Endodermal cell (in vitro differentiated cells): ENCODE data around the gene LRBA. TPM values are rescaled to one million over a fixed set of nuclear protein-coding genes. Genes with fewer than 3 reads are reported as not detected.
A peak's percentile ranks its signal among the peaks of the same experiment; 100 is the strongest.

Experiments used
- DNase-seq: peaks from one replicate; pipeline ENCODE4 v3.0.0-alpha.2; 2017
- H3K27ac ChIP-seq: 2 replicates; pipeline ENCODE4 v1.5.1; 2013; ENCODE audit warnings: mild to moderate bottlenecking, low read depth, low read length, moderate library complexity
- H3K27me3 ChIP-seq: 2 replicates; pipeline ENCODE4 v1.6.1; 2013; ENCODE audit warnings: mild to moderate bottlenecking, low read length, moderate library complexity; ENCODE audit not compliant: insufficient read depth, control insufficient read depth, poor library complexity, severe bottlenecking
- H3K36me3 ChIP-seq: 2 replicates; pipeline ENCODE4 v1.7.0; 2013; ENCODE audit warnings: mild to moderate bottlenecking, low read length, moderate library complexity; ENCODE audit not compliant: control insufficient read depth, insufficient read depth
- H3K4me1 ChIP-seq: one replicate; pipeline ENCODE4 v1.7.0; 2013; ENCODE audit warnings: low read length; ENCODE audit not compliant: control insufficient read depth, insufficient read depth
- H3K4me3 ChIP-seq: 2 replicates; pipeline ENCODE4 v1.5.1; 2013; ENCODE audit warnings: mild to moderate bottlenecking, low read length, moderate library complexity
- H3K9ac ChIP-seq: 2 replicates; pipeline ENCODE4 v1.6.1; 2013; ENCODE audit warnings: mild to moderate bottlenecking, low read length, moderate library complexity; ENCODE audit not compliant: poor library complexity, severe bottlenecking; ENCODE audit errors: extremely low read depth
- H3K9me3 ChIP-seq: 2 replicates; pipeline ENCODE4 v1.6.1; 2013; ENCODE audit warnings: mild to moderate bottlenecking, low read length, moderate library complexity; ENCODE audit not compliant: control insufficient read depth
- H3K27ac Mint-ChIP-seq: 2 replicates; pipeline ENCODE4 v1.8.0; 2020; ENCODE audit warnings: mixed read lengths
- H3K27me3 Mint-ChIP-seq: 2 replicates; pipeline ENCODE4 v1.8.0; 2021; ENCODE audit warnings: mild to moderate bottlenecking, mixed read lengths; ENCODE audit not compliant: insufficient read depth
- H3K36me3 Mint-ChIP-seq: 2 replicates; pipeline ENCODE4 v1.8.0; 2020; ENCODE audit warnings: low read depth, mixed read lengths
- H3K4me1 Mint-ChIP-seq: 2 replicates; pipeline ENCODE4 v1.8.0; 2020; ENCODE audit warnings: mixed read lengths
- H3K4me3 Mint-ChIP-seq: 2 replicates; pipeline ENCODE4 v1.8.0; 2020; ENCODE audit warnings: mild to moderate bottlenecking, moderate library complexity, mixed read lengths
- H3K9me3 Mint-ChIP-seq: 2 replicates; pipeline ENCODE4 v1.8.0; 2020; ENCODE audit warnings: mild to moderate bottlenecking, mixed read lengths
- CTCF ChIP-seq: fragments of 200-600 bp; sonication (generic); conservative IDR thresholded peaks from 2 replicates; pipeline ENCODE4 v1.5.0; 2021; ENCODE audit warnings: antibody characterized with exemption, mild to moderate bottlenecking
- WGBS, 2 experiments: methylation state at CpG; one replicate each; pipeline versions ENCODE4 v1.1.5 to v1.1.7; 2013; ENCODE audit warnings: missing lambda C conversion rate in 2 of 2, mixed read lengths in 1 of 2; ENCODE audit not compliant: insufficient coverage in 1 of 2, insufficient read length in 1 of 2; 5-methylcytosine and 5-hydroxymethylcytosine counted together
- total RNA-seq, 2 donors: library from RNA; stranded (reverse); fragmentation: NEBNext Ultra II Directional in 1 of 2; extraction: Animal tissue kit (Norgen Biotek cat#: 25700) in 1 of 2; gene quantifications; 2 replicates in 1 of 2; 3 replicates in 1 of 2; pipeline ENCODE4 v1.2.1, GENCODE V29; 2021

LRBA gene
- total RNA-seq, 2 donors from 2014 or later, result 77.3 to 95.9 TPM

DNA sequence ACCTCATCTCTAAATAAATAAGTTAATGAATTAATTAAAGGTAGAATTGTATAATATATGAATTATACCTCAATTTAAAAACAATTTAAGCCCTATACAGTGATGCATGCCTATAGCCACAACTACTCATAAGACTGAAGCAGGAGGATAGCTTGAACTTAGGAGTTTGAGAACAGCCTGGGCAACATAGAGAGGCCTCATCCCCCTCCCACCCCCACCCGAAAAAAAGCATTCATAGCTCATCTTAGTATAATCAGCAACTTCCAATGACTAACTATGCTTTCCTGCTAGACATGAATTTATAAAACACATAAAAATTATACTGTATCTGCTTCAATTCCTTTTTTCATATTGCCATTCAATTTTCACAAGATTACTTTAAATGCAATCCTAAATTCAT is 1.6 kb downstream of the LRBA start:
- H3K9ac ChIP-seq, result peak overlapping the region; percentile 95
- no peak for DNase-seq
- TF ChIP-seq CTCF, result no peak
- no peak overlapping the region for H3K27ac Mint-ChIP-seq
- H3K4me3 Mint-ChIP-seq, result peak overlapping the region; percentile 96
- peak overlapping the region; percentile 97 for H3K4me3 ChIP-seq
- H3K27ac ChIP-seq, result no peak overlapping the region
- H3K4me1 Mint-ChIP-seq, result peaks cover 9% of the 10 kb centered on the region
- no peaks in the 10 kb centered on the region for H3K4me1 ChIP-seq
- H3K36me3 Mint-ChIP-seq, result peaks cover 11% of the 10 kb centered on the region
- peaks cover 17% of the 10 kb centered on the region for H3K36me3 ChIP-seq
- no peaks in the 10 kb centered on the region for H3K9me3 ChIP-seq
- 0 to 6% methylated on average over 1 of the region's 1 CpG for WGBS, 2 experiments
- H3K27me3 Mint-ChIP-seq, result no peaks in the 10 kb centered on the region
- H3K27me3 ChIP-seq, result no peaks in the 10 kb centered on the region
- no peaks in the 10 kb centered on the region for H3K9me3 Mint-ChIP-seq

DNA sequence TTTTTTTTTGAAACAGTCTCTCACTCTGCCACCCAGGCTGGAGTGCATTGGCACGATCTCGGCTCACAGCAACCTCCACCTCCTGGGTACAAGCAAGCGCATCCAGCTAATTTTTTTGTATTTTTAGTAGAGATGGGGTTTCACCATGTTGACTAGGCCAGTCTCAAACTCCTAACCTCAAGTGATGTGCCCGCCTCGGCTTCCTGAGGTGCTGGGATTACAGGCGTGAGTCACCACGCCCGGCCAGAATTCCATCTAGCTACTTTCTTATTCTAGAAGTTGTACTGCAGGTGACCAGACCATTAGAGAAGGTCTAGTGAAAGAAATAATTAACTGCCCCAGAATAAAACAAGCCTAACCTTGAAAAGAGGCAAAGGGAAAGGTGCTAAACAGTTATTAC is 2.3 kb downstream of the LRBA start:
- no peak for TF ChIP-seq CTCF
- WGBS, 2 experiments, result 56 to 60% methylated on average over 2 to 8 of the region's 8 CpGs
- H3K4me1 ChIP-seq, result no peaks in the 10 kb centered on the region
- peak overlapping the region; percentile 17 for H3K27ac Mint-ChIP-seq
- DNase-seq, result peak; percentile 71
- H3K27me3 ChIP-seq, result no peaks in the 10 kb centered on the region
- peak overlapping the region; percentile 95 for H3K9ac ChIP-seq
- no peaks in the 10 kb centered on the region for H3K9me3 ChIP-seq
- H3K27me3 Mint-ChIP-seq, result no peaks in the 10 kb centered on the region
- H3K36me3 Mint-ChIP-seq, result peaks cover 11% of the 10 kb centered on the region
- H3K4me1 Mint-ChIP-seq, result peaks cover 9% of the 10 kb centered on the region
- no peak overlapping the region for H3K27ac ChIP-seq
- no peaks in the 10 kb centered on the region for H3K9me3 Mint-ChIP-seq
- peaks cover 24% of the 10 kb centered on the region for H3K36me3 ChIP-seq
- peak overlapping the region; percentile 97 for H3K4me3 ChIP-seq
- H3K4me3 Mint-ChIP-seq, result peak overlapping the region; percentile 96

GRCh38 chr4:151012376-151012775 is 2.7 kb downstream of the LRBA start:
- H3K36me3 ChIP-seq, result peaks cover 28% of the 10 kb centered on the region
- no peaks in the 10 kb centered on the region for H3K9me3 ChIP-seq
- H3K9me3 Mint-ChIP-seq, result no peaks in the 10 kb centered on the region
- H3K27ac ChIP-seq, result no peak overlapping the region
- no peaks in the 10 kb centered on the region for H3K27me3 Mint-ChIP-seq
- H3K4me1 Mint-ChIP-seq, result peaks cover 9% of the 10 kb centered on the region
- H3K27ac Mint-ChIP-seq, result no peak overlapping the region
- H3K27me3 ChIP-seq, result no peaks in the 10 kb centered on the region
- H3K36me3 Mint-ChIP-seq, result peaks cover 13% of the 10 kb centered on the region
- TF ChIP-seq CTCF, result no peak
- peak overlapping the region; percentile 97 for H3K4me3 ChIP-seq
- peak overlapping the region; percentile 6 for H3K9ac ChIP-seq
- H3K4me3 Mint-ChIP-seq, result peak overlapping the region; percentile 96
- WGBS, 2 experiments, result 95 to 100% methylated on average over 1 to 2 of the region's 2 CpGs
- H3K4me1 ChIP-seq, result no peaks in the 10 kb centered on the region
- DNase-seq, result no peak
